ENCODE results near the gene PRODH2. TPM values are rescaled to one million over a fixed set of nuclear protein-coding genes. Genes with fewer than 3 reads are reported as not detected.
"Not testable (repeated sequence)": the region's sequence is repeated elsewhere in the genome, so short reads cannot be mapped to it uniquely, and the experiment has no call there.

The PRODH2 gene
- total RNA-seq, 2 donors from 2014 or later = not detected

GRCh38 chr19:35775298-35776101, 37.1 kb downstream of the PRODH2 start, which contains the start of gene ARHGAP33:
Gene ARHGAP33 (plus strand): TSS chr19:35775564. CDS start chr19:35775659, 95 bp downstream.
- H3K36me3 Mint-ChIP-seq = no peaks in the 10 kb centered on the region
- no peaks in the 10 kb centered on the region for H3K9me3 Mint-ChIP-seq
- ATAC-seq (peak; percentile 98 to 99), DNase-seq (ENCODE audit: low spot score) (peak; percentile 98)
- peak within 1 kb of the TSS; percentile 85 for H3K4me3 Mint-ChIP-seq
- H3K4me1 Mint-ChIP-seq (ENCODE audit: low read depth in 2 of 2) = peaks cover 20 to 25% of the 10 kb centered on the region in 2 donors
- no peaks in the 10 kb centered on the region for H3K27me3 Mint-ChIP-seq
- H3K27ac Mint-ChIP-seq = peak within 1 kb of the TSS in 1 of 2 donors; percentile 77

- H3K9me3 Mint-ChIP-seq = no peaks in the 10 kb centered on the region
- ATAC-seq (no peak), DNase-seq (ENCODE audit: low spot score) (no peak)
- peak overlapping the region; percentile 85 for H3K4me3 Mint-ChIP-seq
- H3K27ac Mint-ChIP-seq = no peak overlapping the region
- peaks cover 20 to 25% of the 10 kb centered on the region in 2 donors for H3K4me1 Mint-ChIP-seq (ENCODE audit: low read depth in 2 of 2)
- no peaks in the 10 kb centered on the region for H3K36me3 Mint-ChIP-seq
- no peaks in the 10 kb centered on the region for H3K27me3 Mint-ChIP-seq
These were observed 37.7 kb downstream of the PRODH2 start for GRCh38 chr19:35775046-35775297.

GRCh38 chr19:35774274-35775045, 38.2 kb downstream of the PRODH2 start:
- Mint-ChIP-seq H3K9me3 (no peaks in the 10 kb centered on the region), H3K4me3 (peak overlapping the region; percentile 85), H3K27me3 (no peaks in the 10 kb centered on the region), H3K27ac (no peak overlapping the region), H3K36me3 (no peaks in the 10 kb centered on the region), H3K4me1 (ENCODE audit: low read depth in 2 of 2) (peaks cover 20 to 25% of the 10 kb centered on the region in 2 donors)
- DNase-seq (ENCODE audit: low spot score) = peak; percentile 53
- no peak for ATAC-seq

GRCh38 chr19:35773020-35773806, 39.4 kb downstream of the PRODH2 start:
- DNase-seq (ENCODE audit: low spot score) = peak; percentile 32
- Mint-ChIP-seq H3K4me3 (no peak overlapping the region), H3K4me1 (ENCODE audit: low read depth in 2 of 2) (peaks cover 20 to 25% of the 10 kb centered on the region in 2 donors), H3K27me3 (no peaks in the 10 kb centered on the region), H3K36me3 (no peaks in the 10 kb centered on the region), H3K9me3 (no peaks in the 10 kb centered on the region), H3K27ac (no peak overlapping the region)
- no peak for ATAC-seq

DNA sequence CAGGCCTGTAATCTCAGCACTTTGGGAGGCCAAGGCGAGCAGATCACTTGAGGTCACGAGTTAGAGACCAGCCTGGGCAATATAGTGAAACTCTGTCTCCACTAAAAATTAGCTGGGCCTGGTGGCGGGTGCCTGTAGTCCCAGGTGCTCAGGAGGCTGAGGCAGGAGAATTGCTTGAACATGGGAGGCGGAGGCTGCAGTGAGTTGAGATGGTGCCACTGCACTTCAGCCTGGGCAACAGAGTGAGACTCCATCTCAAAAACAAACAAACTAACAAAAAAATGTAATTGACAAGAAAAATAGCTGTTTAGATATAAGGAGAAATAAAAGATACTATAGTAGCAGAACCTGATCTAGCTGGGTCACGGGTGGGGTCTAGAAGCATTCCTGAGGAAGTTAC, 40.3 kb downstream of the PRODH2 start:
- ATAC-seq; H3K27me3 Mint-ChIP-seq; H3K9me3 Mint-ChIP-seq; H3K36me3 Mint-ChIP-seq; DNase-seq (ENCODE audit: low spot score); H3K4me3 Mint-ChIP-seq; H3K27ac Mint-ChIP-seq: not testable (repeated sequence)
- H3K4me1 Mint-ChIP-seq (ENCODE audit: low read depth in 2 of 2) = peaks cover 20 to 25% of the 10 kb centered on the region in 2 donors

DNA sequence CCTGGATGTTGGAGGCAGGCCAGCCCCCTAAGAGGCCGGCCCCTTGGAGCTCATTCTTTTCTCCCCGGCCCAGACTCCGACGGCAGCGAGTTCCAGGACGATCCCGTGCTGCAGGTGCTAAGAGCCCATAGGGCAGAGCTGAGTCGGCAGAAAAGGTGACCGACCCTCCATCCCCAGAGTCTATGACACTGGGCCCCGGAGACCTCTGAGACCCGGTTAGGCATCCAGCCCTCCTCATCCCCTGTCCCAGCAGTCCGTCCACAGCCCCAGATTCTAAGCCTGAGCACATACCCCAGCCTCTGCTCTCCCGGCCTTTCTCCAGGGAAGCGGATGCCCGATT, 44.6 kb downstream of the PRODH2 start:
- ATAC-seq (no peak), DNase-seq (ENCODE audit: low spot score) (no peak)
- Mint-ChIP-seq H3K27ac (no peak overlapping the region), H3K27me3 (no peaks in the 10 kb centered on the region), H3K4me1 (ENCODE audit: low read depth in 2 of 2) (peaks cover 0 to 4% of the 10 kb centered on the region in 2 donors), H3K36me3 (no peaks in the 10 kb centered on the region), H3K9me3 (no peaks in the 10 kb centered on the region), H3K4me3 (no peak overlapping the region)

DNA sequence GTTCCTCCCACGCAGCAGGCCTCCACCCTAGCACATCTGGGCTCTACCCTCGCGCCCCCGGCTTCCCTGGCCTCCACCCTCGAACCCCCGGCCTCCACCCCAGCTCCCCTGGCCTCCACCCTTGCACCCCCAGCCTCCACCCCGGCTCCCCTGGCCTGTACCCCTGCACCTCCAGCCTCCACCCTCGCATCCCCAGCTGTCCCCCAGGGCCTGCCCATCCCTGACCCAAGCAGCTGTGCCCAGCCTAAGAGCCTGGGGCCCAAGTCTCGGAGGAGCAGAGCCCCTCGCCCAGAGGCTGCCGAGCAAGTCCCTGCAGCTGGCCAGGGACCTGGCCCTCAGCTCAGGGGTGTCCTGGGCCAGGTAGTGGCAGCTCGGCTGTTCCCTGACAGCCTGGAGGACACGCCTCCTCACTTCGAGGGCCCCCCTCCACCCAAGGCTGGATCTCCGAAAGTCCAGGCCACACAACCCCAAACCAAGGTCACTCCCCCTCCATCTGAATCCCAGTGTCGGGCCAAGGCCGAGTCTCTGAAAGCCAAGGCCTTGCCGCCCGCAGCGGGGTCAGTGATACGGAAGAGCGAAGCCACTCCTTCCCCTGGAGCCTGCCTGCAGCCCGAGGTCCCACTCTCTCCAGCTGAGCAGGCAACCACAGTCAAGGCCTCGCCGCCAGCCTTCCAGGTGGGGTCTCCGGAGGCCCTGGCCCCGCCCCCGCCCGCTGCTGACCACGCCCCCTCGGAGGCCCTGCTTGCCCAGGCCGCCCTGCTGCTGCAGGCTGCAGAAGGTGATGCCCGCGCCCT, 45.2 kb downstream of the PRODH2 start:
- peaks cover 0 to 4% of the 10 kb centered on the region in 2 donors for H3K4me1 Mint-ChIP-seq (ENCODE audit: low read depth in 2 of 2)
- no peaks in the 10 kb centered on the region for H3K9me3 Mint-ChIP-seq
- no peaks in the 10 kb centered on the region for H3K36me3 Mint-ChIP-seq
- H3K4me3 Mint-ChIP-seq = no peak overlapping the region
- H3K27me3 Mint-ChIP-seq = no peaks in the 10 kb centered on the region
- no peak overlapping the region for H3K27ac Mint-ChIP-seq
- DNase-seq (ENCODE audit: low spot score) (no peak), ATAC-seq (peak; percentile 12 to 31)

GRCh38 chr19:35766571-35767104, 46.0 kb downstream of the PRODH2 start:
- H3K4me3 Mint-ChIP-seq = no peak overlapping the region
- no peaks in the 10 kb centered on the region for H3K36me3 Mint-ChIP-seq
- no peaks in the 10 kb centered on the region for H3K27me3 Mint-ChIP-seq
- H3K27ac Mint-ChIP-seq = no peak overlapping the region
- DNase-seq (ENCODE audit: low spot score) = no peak
- H3K4me1 Mint-ChIP-seq (ENCODE audit: low read depth in 2 of 2) = peaks cover 0 to 4% of the 10 kb centered on the region in 2 donors
- H3K9me3 Mint-ChIP-seq = no peaks in the 10 kb centered on the region
- ATAC-seq = peak; percentile 29 to 38

- no peak overlapping the region for H3K4me3 Mint-ChIP-seq
- H3K4me1 Mint-ChIP-seq (ENCODE audit: low read depth in 2 of 2) = peaks cover 1 to 6% of the 10 kb centered on the region in 2 donors
- DNase-seq (ENCODE audit: low spot score) (no peak), ATAC-seq (no peak)
- H3K9me3 Mint-ChIP-seq = no peaks in the 10 kb centered on the region
- H3K27me3 Mint-ChIP-seq = no peaks in the 10 kb centered on the region
- H3K36me3 Mint-ChIP-seq = no peaks in the 10 kb centered on the region
- H3K27ac Mint-ChIP-seq = no peak overlapping the region
These were observed 48.0 kb downstream of the PRODH2 start for GRCh38 chr19:35764432-35765315.

DNA sequence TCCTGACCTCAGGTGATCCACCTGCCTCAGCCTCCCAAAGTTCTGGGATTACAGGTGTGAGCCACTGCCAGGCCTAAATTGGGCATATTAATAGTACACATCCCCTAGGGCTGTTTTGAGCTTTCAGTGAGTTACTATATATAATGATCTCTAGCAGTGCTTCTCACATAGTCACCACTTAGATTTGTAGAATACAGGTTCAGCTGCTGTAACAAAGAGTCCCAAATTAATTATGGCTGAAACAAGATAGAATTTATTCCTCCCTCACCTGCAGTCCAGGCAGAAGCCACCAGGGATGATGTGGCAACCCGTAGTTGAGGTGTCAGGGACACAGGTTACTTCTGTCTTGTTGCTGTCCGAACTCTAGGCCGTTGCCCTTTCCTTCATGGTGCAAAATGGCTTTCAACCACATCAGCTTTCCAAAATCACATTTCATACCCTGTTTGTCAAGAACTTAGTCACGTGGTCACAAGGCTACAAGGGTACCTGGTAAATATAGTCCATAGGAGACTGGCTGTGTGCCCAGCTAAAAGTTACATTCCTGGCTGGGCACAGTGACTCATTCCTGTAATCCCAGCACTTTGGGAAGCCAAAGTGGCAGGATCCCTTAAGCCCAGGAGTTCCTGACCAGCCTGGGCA, 51.8 kb downstream of the PRODH2 start:
- ATAC-seq (no peak), DNase-seq (ENCODE audit: low spot score) (no peak)
- peaks cover 0 to 5% of the 10 kb centered on the region in 2 donors for H3K27me3 Mint-ChIP-seq
- H3K4me3 Mint-ChIP-seq = no peak overlapping the region
- no peaks in the 10 kb centered on the region for H3K36me3 Mint-ChIP-seq
- no peak overlapping the region for H3K27ac Mint-ChIP-seq
- H3K4me1 Mint-ChIP-seq (ENCODE audit: low read depth in 2 of 2) = peaks cover 19 to 29% of the 10 kb centered on the region in 2 donors
- no peaks in the 10 kb centered on the region for H3K9me3 Mint-ChIP-seq

GRCh38 chr19:35759697-35760096, 52.9 kb downstream of the PRODH2 start:
- Mint-ChIP-seq H3K27ac (no peak overlapping the region), H3K4me1 (ENCODE audit: low read depth in 2 of 2) (peaks cover 19 to 32% of the 10 kb centered on the region in 2 donors), H3K36me3 (no peaks in the 10 kb centered on the region), H3K4me3 (peak overlapping the region; percentile 88), H3K27me3 (peaks cover 0 to 10% of the 10 kb centered on the region in 2 donors), H3K9me3 (no peaks in the 10 kb centered on the region)
- ATAC-seq = no peak
- DNase-seq (ENCODE audit: low spot score) = no peak
